Measurements from ENCODE around the gene GIGYF1. TPM values are rescaled to one million over a fixed set of nuclear protein-coding genes. Genes with fewer than 3 reads are reported as not detected.

GIGYF1 gene
- total and polyA plus RNA-seq, 2 of the 13 experiments (the other 11 are each of a cell fraction or from before 2014, with no cell fraction given) = 7.6 to 16.1 TPM

DNA sequence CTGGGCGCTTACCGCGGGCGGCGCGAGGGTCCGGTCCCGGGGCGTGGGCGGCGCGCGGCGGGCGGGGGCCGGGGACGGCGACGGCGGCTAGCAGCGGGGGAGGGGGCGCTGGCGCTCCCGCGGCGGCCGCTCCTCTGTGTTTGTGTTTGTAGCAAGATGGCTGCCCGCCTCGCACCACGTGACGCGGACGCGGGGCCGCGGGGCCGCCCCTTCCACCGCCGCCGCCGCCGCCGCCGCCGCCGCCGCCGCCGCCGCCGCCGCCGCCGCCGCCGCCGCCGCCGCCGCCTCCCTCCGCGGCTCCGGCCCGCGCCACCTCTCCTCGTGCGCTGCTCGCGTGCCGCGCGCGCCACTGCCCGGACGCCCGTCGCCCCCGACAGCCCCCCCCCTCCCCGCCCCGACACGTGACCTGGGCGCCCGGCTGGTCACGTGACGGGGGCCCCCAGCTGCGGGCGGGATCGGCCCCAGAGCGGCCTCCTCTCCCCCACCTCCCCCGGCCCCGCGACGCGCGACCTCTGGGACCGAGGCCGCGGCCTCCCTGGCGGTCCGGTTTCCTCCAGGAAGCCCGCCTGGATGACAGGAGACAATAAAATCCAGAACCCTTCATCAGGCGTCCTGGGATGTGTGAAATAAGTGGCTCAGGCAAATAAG, at the start of gene GIGYF1 (continued):
- TF ChIP-seq, protein P1, sequence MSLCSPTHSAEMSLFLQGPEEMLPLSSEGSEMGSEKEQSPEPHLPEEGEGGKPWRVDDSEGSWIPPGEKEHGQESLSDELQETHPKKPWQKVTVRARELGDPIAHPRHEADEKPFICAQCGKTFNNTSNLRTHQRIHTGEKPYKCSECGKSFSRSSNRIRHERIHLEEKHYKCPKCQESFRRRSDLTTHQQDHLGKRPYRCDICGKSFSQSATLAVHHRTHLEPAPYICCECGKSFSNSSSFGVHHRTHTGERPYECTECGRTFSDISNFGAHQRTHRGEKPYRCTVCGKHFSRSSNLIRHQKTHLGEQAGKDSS (CRISPR knock-in tag; IDR thresholded peaks at IDR 0.05; ENCODE audit: borderline replicate concordance, low read depth) = 0 out of 2 replicates have a peak, but pooled peaks have one; percentile 21
- TF ChIP-seq ESRRA (CRISPR knock-in tag; IDR thresholded peaks at IDR 0.05; ENCODE audit: low read depth) = 0 out of 2 replicates have a peak, but pooled peaks have one; percentile 37
- TF ChIP-seq ZC3H13 (CRISPR knock-in tag; IDR thresholded peaks at IDR 0.05) = no peak
- TF ChIP-seq, protein P2, sequence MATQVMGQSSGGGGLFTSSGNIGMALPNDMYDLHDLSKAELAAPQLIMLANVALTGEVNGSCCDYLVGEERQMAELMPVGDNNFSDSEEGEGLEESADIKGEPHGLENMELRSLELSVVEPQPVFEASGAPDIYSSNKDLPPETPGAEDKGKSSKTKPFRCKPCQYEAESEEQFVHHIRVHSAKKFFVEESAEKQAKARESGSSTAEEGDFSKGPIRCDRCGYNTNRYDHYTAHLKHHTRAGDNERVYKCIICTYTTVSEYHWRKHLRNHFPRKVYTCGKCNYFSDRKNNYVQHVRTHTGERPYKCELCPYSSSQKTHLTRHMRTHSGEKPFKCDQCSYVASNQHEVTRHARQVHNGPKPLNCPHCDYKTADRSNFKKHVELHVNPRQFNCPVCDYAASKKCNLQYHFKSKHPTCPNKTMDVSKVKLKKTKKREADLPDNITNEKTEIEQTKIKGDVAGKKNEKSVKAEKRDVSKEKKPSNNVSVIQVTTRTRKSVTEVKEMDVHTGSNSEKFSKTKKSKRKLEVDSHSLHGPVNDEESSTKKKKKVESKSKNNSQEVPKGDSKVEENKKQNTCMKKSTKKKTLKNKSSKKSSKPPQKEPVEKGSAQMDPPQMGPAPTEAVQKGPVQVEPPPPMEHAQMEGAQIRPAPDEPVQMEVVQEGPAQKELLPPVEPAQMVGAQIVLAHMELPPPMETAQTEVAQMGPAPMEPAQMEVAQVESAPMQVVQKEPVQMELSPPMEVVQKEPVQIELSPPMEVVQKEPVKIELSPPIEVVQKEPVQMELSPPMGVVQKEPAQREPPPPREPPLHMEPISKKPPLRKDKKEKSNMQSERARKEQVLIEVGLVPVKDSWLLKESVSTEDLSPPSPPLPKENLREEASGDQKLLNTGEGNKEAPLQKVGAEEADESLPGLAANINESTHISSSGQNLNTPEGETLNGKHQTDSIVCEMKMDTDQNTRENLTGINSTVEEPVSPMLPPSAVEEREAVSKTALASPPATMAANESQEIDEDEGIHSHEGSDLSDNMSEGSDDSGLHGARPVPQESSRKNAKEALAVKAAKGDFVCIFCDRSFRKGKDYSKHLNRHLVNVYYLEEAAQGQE (IDR thresholded peaks at IDR 0.05; ENCODE audit: borderline replicate concordance in 1 of 2, low read depth in 1 of 2, low read length in 2 of 2) = 0 out of 4 replicates have a peak, but pooled peaks of 1 of the 2 experiments have one; percentile 7
- TF ChIP-seq, protein P3, sequence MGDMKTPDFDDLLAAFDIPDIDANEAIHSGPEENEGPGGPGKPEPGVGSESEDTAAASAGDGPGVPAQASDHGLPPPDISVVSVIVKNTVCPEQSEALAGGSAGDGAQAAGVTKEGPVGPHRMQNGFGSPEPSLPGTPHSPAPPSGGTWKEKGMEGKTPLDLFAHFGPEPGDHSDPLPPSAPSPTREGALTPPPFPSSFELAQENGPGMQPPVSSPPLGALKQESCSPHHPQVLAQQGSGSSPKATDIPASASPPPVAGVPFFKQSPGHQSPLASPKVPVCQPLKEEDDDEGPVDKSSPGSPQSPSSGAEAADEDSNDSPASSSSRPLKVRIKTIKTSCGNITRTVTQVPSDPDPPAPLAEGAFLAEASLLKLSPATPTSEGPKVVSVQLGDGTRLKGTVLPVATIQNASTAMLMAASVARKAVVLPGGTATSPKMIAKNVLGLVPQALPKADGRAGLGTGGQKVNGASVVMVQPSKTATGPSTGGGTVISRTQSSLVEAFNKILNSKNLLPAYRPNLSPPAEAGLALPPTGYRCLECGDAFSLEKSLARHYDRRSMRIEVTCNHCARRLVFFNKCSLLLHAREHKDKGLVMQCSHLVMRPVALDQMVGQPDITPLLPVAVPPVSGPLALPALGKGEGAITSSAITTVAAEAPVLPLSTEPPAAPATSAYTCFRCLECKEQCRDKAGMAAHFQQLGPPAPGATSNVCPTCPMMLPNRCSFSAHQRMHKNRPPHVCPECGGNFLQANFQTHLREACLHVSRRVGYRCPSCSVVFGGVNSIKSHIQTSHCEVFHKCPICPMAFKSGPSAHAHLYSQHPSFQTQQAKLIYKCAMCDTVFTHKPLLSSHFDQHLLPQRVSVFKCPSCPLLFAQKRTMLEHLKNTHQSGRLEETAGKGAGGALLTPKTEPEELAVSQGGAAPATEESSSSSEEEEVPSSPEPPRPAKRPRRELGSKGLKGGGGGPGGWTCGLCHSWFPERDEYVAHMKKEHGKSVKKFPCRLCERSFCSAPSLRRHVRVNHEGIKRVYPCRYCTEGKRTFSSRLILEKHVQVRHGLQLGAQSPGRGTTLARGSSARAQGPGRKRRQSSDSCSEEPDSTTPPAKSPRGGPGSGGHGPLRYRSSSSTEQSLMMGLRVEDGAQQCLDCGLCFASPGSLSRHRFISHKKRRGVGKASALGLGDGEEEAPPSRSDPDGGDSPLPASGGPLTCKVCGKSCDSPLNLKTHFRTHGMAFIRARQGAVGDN (CRISPR knock-in tag; IDR thresholded peaks at IDR 0.05) = peak; percentile 70
- TF ChIP-seq YY1 (IDR thresholded peaks at IDR 0.05; ENCODE audit: insufficient read depth, insufficient replicate concordance, low read depth, low read length) = peak; percentile 84
- TF ChIP-seq PPARG (CRISPR knock-in tag; conservative IDR thresholded peaks at IDR 0.05) = 0 out of 2 replicates have a peak, but pooled peaks have one; percentile 28
- 0 out of 2 replicates have a peak, but pooled peaks have one; percentile 34 for TF ChIP-seq SP4 (CRISPR knock-in tag; IDR thresholded peaks at IDR 0.05)
- TF ChIP-seq, protein P4, sequence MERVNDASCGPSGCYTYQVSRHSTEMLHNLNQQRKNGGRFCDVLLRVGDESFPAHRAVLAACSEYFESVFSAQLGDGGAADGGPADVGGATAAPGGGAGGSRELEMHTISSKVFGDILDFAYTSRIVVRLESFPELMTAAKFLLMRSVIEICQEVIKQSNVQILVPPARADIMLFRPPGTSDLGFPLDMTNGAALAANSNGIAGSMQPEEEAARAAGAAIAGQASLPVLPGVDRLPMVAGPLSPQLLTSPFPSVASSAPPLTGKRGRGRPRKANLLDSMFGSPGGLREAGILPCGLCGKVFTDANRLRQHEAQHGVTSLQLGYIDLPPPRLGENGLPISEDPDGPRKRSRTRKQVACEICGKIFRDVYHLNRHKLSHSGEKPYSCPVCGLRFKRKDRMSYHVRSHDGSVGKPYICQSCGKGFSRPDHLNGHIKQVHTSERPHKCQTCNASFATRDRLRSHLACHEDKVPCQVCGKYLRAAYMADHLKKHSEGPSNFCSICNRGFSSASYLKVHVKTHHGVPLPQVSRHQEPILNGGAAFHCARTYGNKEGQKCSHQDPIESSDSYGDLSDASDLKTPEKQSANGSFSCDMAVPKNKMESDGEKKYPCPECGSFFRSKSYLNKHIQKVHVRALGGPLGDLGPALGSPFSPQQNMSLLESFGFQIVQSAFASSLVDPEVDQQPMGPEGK (CRISPR knock-in tag; IDR thresholded peaks at IDR 0.05) = peak; percentile 92
- TF ChIP-seq, protein P5, sequence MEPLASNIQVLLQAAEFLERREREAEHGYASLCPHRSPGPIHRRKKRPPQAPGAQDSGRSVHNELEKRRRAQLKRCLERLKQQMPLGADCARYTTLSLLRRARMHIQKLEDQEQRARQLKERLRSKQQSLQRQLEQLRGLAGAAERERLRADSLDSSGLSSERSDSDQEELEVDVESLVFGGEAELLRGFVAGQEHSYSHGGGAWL (CRISPR knock-in tag; IDR thresholded peaks at IDR 0.05) = peak; percentile 31; the same call in 1 of the 2 replicates
- TF ChIP-seq SIN3A (IDR thresholded peaks at IDR 0.05; ENCODE audit: borderline replicate concordance, low read depth, low read length) = 0 out of 2 replicates have a peak, but pooled peaks have one; percentile 15
- peak; percentile 46; the same call in 1 of the 2 replicates for TF ChIP-seq SPEN (CRISPR knock-in tag; IDR thresholded peaks at IDR 0.05; ENCODE audit: low read depth)
- TF ChIP-seq ZNF232 (CRISPR knock-in tag; IDR thresholded peaks at IDR 0.05; ENCODE audit: borderline replicate concordance) = no peak
- 0 out of 2 replicates have a peak, but pooled peaks have one; percentile 37 for TF ChIP-seq GFI1 (CRISPR knock-in tag; IDR thresholded peaks at IDR 0.05; ENCODE audit: borderline replicate concordance)
- peak; percentile 54; the same call in 1 of the 2 replicates for TF ChIP-seq HOXA3 (CRISPR knock-in tag; IDR thresholded peaks at IDR 0.05)

All from HepG2 (cell line).